ENCODE results near the gene IFITM1. TPM values are rescaled to one million over a fixed set of nuclear protein-coding genes. Genes with fewer than 3 reads are reported as not detected.

Gene IFITM1
- total and polyA plus RNA-seq, 2 of the 8 experiments (the other 6 are each of a cell fraction or from before 2014, with no cell fraction given), result 394 to 1,464 TPM

GRCh38 chr11:353179-353873 lies 39.5 kb downstream of the IFITM1 start:
- no peak overlapping the region for H3K14ac ChIP-seq (ENCODE audit: insufficient read length)
- CTCF ChIA-PET (ENCODE audit: partially characterized antibody), result interaction anchor here (0.6 to 1.7 kb wide), 7 partner anchors 9 to 123 kb away, joined by 3 to 7 read pairs (median 4); no protein-coding TSS in a partner anchor
- H2BK12ac ChIP-seq (ENCODE audit: low read depth, low read length), result 0 out of 2 replicates have a peak overlapping the region, but pooled peaks have one; percentile 60
- H2BK15ac ChIP-seq (ENCODE audit: low read length), result no peak overlapping the region
- no peak for FAIRE-seq
- no peak overlapping the region for H2BK120ac ChIP-seq (replicated peaks; ENCODE audit: low read depth, low read length)
- no peak overlapping the region for H3K27ac ChIP-seq (ENCODE audit: low read depth, low read length)
- H2AK5ac ChIP-seq (ENCODE audit: low read depth, low read length), result no peak overlapping the region
- H3K4me3 ChIP-seq (ENCODE audit: extremely low read depth in 1 of 4, insufficient read depth in 2 of 4, low read depth in 3 of 4, low read length in 4 of 4), result no peak overlapping the region
- no peak overlapping the region for H4K8ac ChIP-seq (ENCODE audit: extremely low read depth, insufficient read depth, low read length)
- H4K91ac ChIP-seq (replicated peaks; ENCODE audit: insufficient read length, low read length), result no peak overlapping the region
- no peak overlapping the region for H2BK5ac ChIP-seq (ENCODE audit: low read depth, low read length)
- no peak overlapping the region for H3K4ac ChIP-seq (replicated peaks; ENCODE audit: insufficient read length, low read depth, low read length)
- H3K9me3 ChIP-seq (ENCODE audit: insufficient read depth in 2 of 2, low read depth in 1 of 2, low read length in 1 of 2), result peaks cover 0 to 15% of the 10 kb centered on the region in 2 experiments; a peak in 3 of 4 replicates
- H3K9ac ChIP-seq (replicated peaks in 1 of 4; ENCODE audit: extremely low read depth in 1 of 4, low read depth in 3 of 4, low read length in 3 of 4), result no peak overlapping the region
- TF ChIP-seq SIX5 (IDR thresholded peaks at IDR 0.05; ENCODE audit: low read depth, low read length) (no peak), RAD21 (IDR thresholded peaks at IDR 0.05 in 1 of 2, conservative IDR thresholded peaks at IDR 0.05 in 1 of 2; ENCODE audit: low read depth in 2 of 2, low read length in 2 of 2) (0 out of 4 replicates have a peak, but pooled peaks of 1 of the 2 experiments have one; percentile 4), E2F6 (IDR thresholded peaks at IDR 0.05) (peak; percentile 12; the same call in 1 of the 2 replicates)
- no peak overlapping the region for H3K4me2 ChIP-seq (ENCODE audit: insufficient read depth in 1 of 2, low read depth in 2 of 2, low read length in 2 of 2)
- no peak overlapping the region for H4K5ac ChIP-seq (ENCODE audit: insufficient read length, low read depth, low read length)
- H3K56ac ChIP-seq (replicated peaks; ENCODE audit: insufficient read length, low read depth, low read length), result no peak overlapping the region
- WGBS, 2 experiments (ENCODE audit: extremely low coverage in 1 of 2, insufficient coverage in 1 of 2, insufficient read length in 1 of 2, insufficient replicate concordance in 2 of 2, low coverage in 1 of 2, low lambda C conversion rate in 2 of 2, missing lambda C conversion rate in 1 of 2), result 77% methylated on average over 16 of the region's 16 CpGs; no CpG with 5 or more reads in 1 of the 2 experiments
- DNase-seq (ENCODE audit: low read depth in 1 of 2, low spot score in 2 of 2), result no peak
- H2AFZ ChIP-seq (ENCODE audit: low read length), result no peak overlapping the region
- H3K79me2 ChIP-seq (ENCODE audit: control insufficient read depth in 1 of 2, insufficient read depth in 2 of 2, low read length in 2 of 2), result peaks cover 0 to 6% of the 10 kb centered on the region in 2 experiments; a peak in 1 of 4 replicates
- POLR2A ChIA-PET (ENCODE audit: partially characterized antibody), result interaction anchor here (1.2 to 3.4 kb wide), 5 partner anchors 10 to 46 kb away, joined by 3 to 15 read pairs (median 7); partner anchors contain the start of gene IFITM2
- H2BK20ac ChIP-seq (ENCODE audit: low read length), result no peak overlapping the region
- peaks cover 0 to 16% of the 10 kb centered on the region in 2 experiments for H4K20me1 ChIP-seq (replicated peaks in 1 of 2; ENCODE audit: control insufficient read depth in 1 of 2, insufficient read depth in 2 of 2, low read length in 2 of 2)
- no peaks in the 10 kb centered on the region; a peak in 1 of 7 replicates for H3K27me3 ChIP-seq (replicated peaks in 1 of 4; ENCODE audit: control insufficient read depth in 3 of 4, extremely low read depth in 1 of 4, insufficient read depth in 3 of 4, low read length in 3 of 4)
- H3K4me1 ChIP-seq (replicated peaks in 1 of 4; ENCODE audit: control insufficient read depth in 3 of 4, insufficient read depth in 4 of 4, low read length in 3 of 4), result peaks cover 4 to 11% (median 7%) of the 10 kb centered on the region in 4 experiments
- no peak overlapping the region for H3K23ac ChIP-seq (ENCODE audit: insufficient read length)
- no peak overlapping the region; the same call in 1 of the 2 replicates for H3K18ac ChIP-seq (ENCODE audit: extremely low read depth, low read length)
- peaks cover 3% of the 10 kb centered on the region; the same call in 1 of the 2 replicates for H3K79me1 ChIP-seq (ENCODE audit: low read depth, low read length)
- peaks cover 28% of the 10 kb centered on the region for H3K23me2 ChIP-seq (ENCODE audit: low read depth, low read length)
- H3K36me3 ChIP-seq (ENCODE audit: control insufficient read depth in 2 of 4, insufficient read depth in 4 of 4, low read length in 3 of 4), result peaks cover 0 to 13% (median 0%) of the 10 kb centered on the region in 4 experiments; a peak in 1 of 8 replicates
